Calu3 (cell line): ENCODE data around the gene ZNF689. TPM values are rescaled to one million over a fixed set of nuclear protein-coding genes. Genes with fewer than 3 reads are reported as not detected.
"Not testable (repeated sequence)": the region's sequence is repeated elsewhere in the genome, so short reads cannot be mapped to it uniquely, and the experiment has no call there.

Experiments
- BruUV-seq: library from RNA; stranded (reverse); fragments of 400-500 nt; replicated peaks from 2 replicates; lab custom pipeline; 2021; lab: Mats Ljungman, UMichigan
- CTCF ChIA-PET: fragments of 300-600 bp; sonication (Branson Sonifier 250); formaldehyde crosslinking; loops from one replicate; lab custom pipeline; 2022; ENCODE audit warnings: antibody characterized with exemption; lab: Charles Lee
- DNase-seq: peaks from one replicate; pipeline ENCODE4 v3.0.0; 2022
- H3K27ac Mint-ChIP-seq: one replicate; pipeline ENCODE4 v1.8.0; 2022; ENCODE audit warnings: mixed read lengths; ENCODE audit not compliant: unreplicated experiment
- H3K27me3 Mint-ChIP-seq: one replicate; pipeline ENCODE4 v1.8.0; 2022; ENCODE audit warnings: mixed read lengths; ENCODE audit not compliant: unreplicated experiment
- H3K36me3 Mint-ChIP-seq: one replicate; pipeline ENCODE4 v1.8.0; 2022; ENCODE audit warnings: mild to moderate bottlenecking, moderate library complexity, mixed read lengths; ENCODE audit not compliant: insufficient read depth, unreplicated experiment
- H3K4me1 Mint-ChIP-seq: one replicate; pipeline ENCODE4 v1.8.0; 2022; ENCODE audit warnings: mild to moderate bottlenecking, low read depth, mixed read lengths; ENCODE audit not compliant: unreplicated experiment
- H3K4me3 Mint-ChIP-seq: one replicate; pipeline ENCODE4 v1.8.0; 2022; ENCODE audit warnings: mild to moderate bottlenecking, low read depth, moderate library complexity, mixed read lengths; ENCODE audit not compliant: unreplicated experiment
- H3K9me3 Mint-ChIP-seq: one replicate; pipeline ENCODE4 v1.8.0; 2022; ENCODE audit warnings: low read depth, mixed read lengths; ENCODE audit not compliant: unreplicated experiment
- CTCF ChIP-seq: fragments of 200-600 bp; IDR thresholded peaks from one replicate; pipeline ENCODE4 v1.8.0; 2022; ENCODE audit warnings: antibody characterized with exemption; ENCODE audit not compliant: unreplicated experiment
- intact Hi-C: fragments of 100-400 bp; cut with micrococcal nuclease; formaldehyde crosslinking; loops from one replicate; pipeline ENCODE4 v1.10.0; 2022; ENCODE audit not compliant: unreplicated experiment
- total RNA-seq: library from RNA; stranded (reverse); gene quantifications from 2 replicates; pipeline ENCODE4 v1.2.3, GENCODE V29; 2022

ZNF689 gene
- total RNA-seq, 1 experiment from 2014 or later: 10.4 TPM

- no peaks in the 10 kb centered on the region for H3K27me3 Mint-ChIP-seq
- H3K4me1 Mint-ChIP-seq: no peaks in the 10 kb centered on the region
- no peaks in the 10 kb centered on the region for H3K9me3 Mint-ChIP-seq
- H3K36me3 Mint-ChIP-seq: no peaks in the 10 kb centered on the region
- CTCF ChIA-PET: interaction anchor here (0.6 to 1.2 kb wide), 4 partner anchors 9 to 740 kb away, joined by 3 to 4 read pairs (median 4); no protein-coding TSS in a partner anchor
- no peak for DNase-seq
- H3K27ac Mint-ChIP-seq: no peak overlapping the region
- no peak for TF ChIP-seq CTCF
- no TSS peak for BruUV-seq
- H3K4me3 Mint-ChIP-seq: no peak overlapping the region
- intact Hi-C loops: no loop called here
Observed at GRCh38 chr16:30641378-30641982, 31.3 kb upstream of the ZNF689 start.

GRCh38 chr16:30637944-30638343 is 27.8 kb upstream of the ZNF689 start:
- no TSS peak for BruUV-seq
- peak; percentile 58 for DNase-seq
- H3K4me1 Mint-ChIP-seq: peaks cover 8% of the 10 kb centered on the region
- H3K4me3 Mint-ChIP-seq: no peak overlapping the region
- H3K36me3 Mint-ChIP-seq: peaks cover 19% of the 10 kb centered on the region
- no peaks in the 10 kb centered on the region for H3K27me3 Mint-ChIP-seq
- intact Hi-C loops: no loop called here
- CTCF ChIA-PET: interaction anchor here (0.6 to 1.5 kb wide), 4 partner anchors 70 to 286 kb away, joined by 3 to 7 read pairs (median 5); partner anchors contain the start of genes DCTPP1 and FBXL19
- H3K27ac Mint-ChIP-seq: no peak overlapping the region
- no peaks in the 10 kb centered on the region for H3K9me3 Mint-ChIP-seq
- TF ChIP-seq CTCF: peak; percentile 55

- H3K27me3 Mint-ChIP-seq, H3K4me3 Mint-ChIP-seq, H3K9me3 Mint-ChIP-seq, H3K4me1 Mint-ChIP-seq, BruUV-seq, DNase-seq, H3K27ac Mint-ChIP-seq, intact Hi-C loops: not testable (repeated sequence)
- CTCF ChIA-PET: interaction anchor here (0.6 to 1.5 kb wide), 7 partner anchors 41 to 1935 kb away, joined by 3 to 7 read pairs (median 3); partner anchors contain the start of genes DCTPP1 and FBXL19
- H3K36me3 Mint-ChIP-seq: peaks cover 19% of the 10 kb centered on the region
Observed at GRCh38 chr16:30637139-30637538, 26.9 kb upstream of the ZNF689 start.

- no TSS peak for BruUV-seq
- no peak overlapping the region for H3K4me3 Mint-ChIP-seq
- no peak for DNase-seq
- peaks cover 8% of the 10 kb centered on the region for H3K4me1 Mint-ChIP-seq
- peaks cover 19% of the 10 kb centered on the region for H3K36me3 Mint-ChIP-seq
- no peak for TF ChIP-seq CTCF
- H3K9me3 Mint-ChIP-seq: no peaks in the 10 kb centered on the region
- CTCF ChIA-PET: interaction anchor here (0.7 kb wide), 3 partner anchors 41 to 1935 kb away, joined by 3 to 6 read pairs (median 6); no protein-coding TSS in a partner anchor
- H3K27ac Mint-ChIP-seq: no peak overlapping the region
- no peaks in the 10 kb centered on the region for H3K27me3 Mint-ChIP-seq
- intact Hi-C loops: no loop called here
Observed at GRCh38 chr16:30636599-30636998, 26.4 kb upstream of the ZNF689 start.

DNA sequence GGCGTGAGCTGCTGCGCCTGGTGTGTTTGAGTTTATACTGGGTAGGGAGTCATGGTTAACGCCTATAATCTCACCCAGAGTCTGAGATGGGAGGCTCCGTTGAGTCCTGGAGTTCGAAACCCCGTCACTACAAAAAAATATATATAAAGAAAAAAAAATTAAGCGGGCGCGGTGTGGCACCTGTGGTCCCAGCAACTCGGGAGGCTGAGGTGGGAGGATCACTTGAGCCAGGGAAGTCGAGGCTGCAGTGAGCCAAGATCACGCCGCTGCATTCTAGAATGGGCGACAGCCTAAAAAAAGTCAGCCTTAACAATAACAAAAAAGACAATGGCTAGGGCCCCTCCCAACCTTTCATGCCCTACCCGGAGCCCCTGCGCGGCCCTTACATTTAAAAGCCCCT is 23.3 kb upstream of the ZNF689 start:
- no peak for TF ChIP-seq CTCF
- H3K27ac Mint-ChIP-seq: peak overlapping the region; percentile 92
- CTCF ChIA-PET: interaction anchor here (0.6 to 1.3 kb wide), 8 partner anchors 8 to 738 kb away, joined by 3 to 7 read pairs (median 5); partner anchors contain the start of genes DCTPP1, FBRS and ZNF689
- H3K4me3 Mint-ChIP-seq: peak overlapping the region; percentile 82
- DNase-seq: no peak
- H3K9me3 Mint-ChIP-seq: no peaks in the 10 kb centered on the region
- H3K27me3 Mint-ChIP-seq: no peaks in the 10 kb centered on the region
- peaks cover 20% of the 10 kb centered on the region for H3K4me1 Mint-ChIP-seq
- intact Hi-C loops: no loop called here
- H3K36me3 Mint-ChIP-seq: peaks cover 19% of the 10 kb centered on the region
- TSS peak; percentile 92 for BruUV-seq

DNA sequence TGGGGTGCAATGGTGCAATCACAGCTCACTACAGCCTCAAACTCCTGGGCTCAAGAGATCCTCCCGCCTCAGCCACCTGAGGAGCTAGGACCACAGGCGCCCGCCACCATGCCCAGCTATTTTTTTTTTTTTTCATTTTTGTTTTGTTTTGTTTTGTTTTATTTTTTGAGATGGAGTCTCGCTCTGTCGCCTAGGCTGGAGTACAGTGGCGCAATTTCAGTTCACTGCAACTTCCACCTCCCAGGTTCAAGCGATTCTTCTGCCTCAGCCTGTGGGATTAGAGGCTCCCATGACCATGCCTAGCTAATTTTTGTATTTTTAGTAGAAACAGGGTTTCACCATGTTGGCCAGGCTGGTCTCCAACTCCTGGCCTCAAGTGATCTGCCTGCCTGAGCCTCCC is 22.3 kb upstream of the ZNF689 start:
- DNase-seq, BruUV-seq, H3K27me3 Mint-ChIP-seq, H3K27ac Mint-ChIP-seq, intact Hi-C loops, H3K4me3 Mint-ChIP-seq, H3K9me3 Mint-ChIP-seq: not testable (repeated sequence)
- Mint-ChIP-seq H3K4me1 (peaks cover 22% of the 10 kb centered on the region), H3K36me3 (peaks cover 19% of the 10 kb centered on the region)
- CTCF ChIA-PET: interaction anchor here (0.6 kb wide), 2 partner anchors 19 to 86 kb away, joined by 3 to 5 read pairs; no protein-coding TSS in a partner anchor
